ENCODE data around the gene NDUFS7. TPM values are rescaled to one million over a fixed set of nuclear protein-coding genes. Genes with fewer than 3 reads are reported as not detected.

The NDUFS7 gene
- polyA plus RNA-seq, 12 donors = 44.5 to 91.2 (median 61.1) TPM; not detected in 1

- no peak for DNase-seq
These were observed 3.7 kb upstream of the NDUFS7 start for GRCh38 chr19:1379961-1380489.

GRCh38 chr19:1382250-1382649 lies 1.5 kb upstream of the NDUFS7 start:
- no peak for DNase-seq

GRCh38 chr19:1383017-1383311 lies 743 bp upstream of the NDUFS7 start:
- peak; percentile 69 for DNase-seq

GRCh38 chr19:1384085-1384462 lies 367 bp downstream of the NDUFS7 start:
- no peak for DNase-seq

GRCh38 chr19:1384478-1385110 lies 887 bp downstream of the NDUFS7 start:
- no peak for DNase-seq

GRCh38 chr19:1385816-1386215 lies 2.1 kb downstream of the NDUFS7 start:
- DNase-seq = no peak

- no peak for DNase-seq
These were observed 3.4 kb downstream of the NDUFS7 start for GRCh38 chr19:1386945-1387683.

- no peak for DNase-seq
These were observed 4.3 kb downstream of the NDUFS7 start for GRCh38 chr19:1387684-1388636.

- no peak for DNase-seq
These were observed 4.9 kb downstream of the NDUFS7 start for GRCh38 chr19:1388637-1389026.

- no peak for DNase-seq
These were observed 5.6 kb downstream of the NDUFS7 start for GRCh38 chr19:1389033-1389940.

GRCh38 chr19:1390890-1391423 lies 7.2 kb downstream of the NDUFS7 start:
- no peak for DNase-seq

GRCh38 chr19:1392407-1392806 lies 8.7 kb downstream of the NDUFS7 start:
- no peak for DNase-seq

- DNase-seq = no peak
These were observed 9.3 kb downstream of the NDUFS7 start for GRCh38 chr19:1392939-1393530.

GRCh38 chr19:1393841-1394240 lies 10.1 kb downstream of the NDUFS7 start:
- no peak for DNase-seq

GRCh38 chr19:1394252-1395193 lies 10.8 kb downstream of the NDUFS7 start:
- no peak for DNase-seq

GRCh38 chr19:1395194-1396018 lies 11.7 kb downstream of the NDUFS7 start:
- DNase-seq = no peak

GRCh38 chr19:1396019-1396767 lies 12.5 kb downstream of the NDUFS7 start:
- no peak for DNase-seq

Measured in muscle of arm (tissue), 12 donors.